Lung (tissue), 12 donors: Measurements from ENCODE around the gene ATG5. TPM values are rescaled to one million over a fixed set of nuclear protein-coding genes. Genes with fewer than 3 reads are reported as not detected.

Source experiments
- ATAC-seq: fragments of 200-7000 bp; cut with Tn5 transposase; one replicate; pipeline ENCODE4 v1.9.1; 2020; ENCODE audit warnings: moderate number of reproducible peaks; ENCODE audit not compliant: insufficient read depth, low FRiP score
- DNase-seq, 3 donors: peaks; one replicate each; pipeline ENCODE4 v3.0.0-alpha.2; 2013 to 2017
- H3K27ac ChIP-seq, 2 donors: one replicate each; pipeline ENCODE4 v1.5.1; 2013; ENCODE audit warnings: mild to moderate bottlenecking in 2 of 2, moderate library complexity in 2 of 2, control low read depth in 1 of 2, inconsistent platforms in 1 of 2, low read depth in 1 of 2, low read length in 1 of 2
- H3K27me3 ChIP-seq, 3 donors: one replicate each; pipeline ENCODE4 v1.5.1; 2013; ENCODE audit warnings: low read length in 2 of 3; ENCODE audit not compliant: control insufficient read depth in 3 of 3, insufficient read depth in 3 of 3
- H3K36me3 ChIP-seq, 4 donors: one replicate each; pipeline ENCODE4 v1.5.1; 2013; ENCODE audit warnings: low read length in 4 of 4, mild to moderate bottlenecking in 1 of 4, moderate library complexity in 1 of 4; ENCODE audit not compliant: control insufficient read depth in 4 of 4, insufficient read depth in 4 of 4
- H3K4me1 ChIP-seq, 5 donors: one replicate each; pipeline ENCODE4 v1.5.1; 2013; ENCODE audit warnings: low read length in 5 of 5, mild to moderate bottlenecking in 2 of 5, moderate library complexity in 1 of 5; ENCODE audit not compliant: control insufficient read depth in 5 of 5, insufficient read depth in 5 of 5
- H3K4me3 ChIP-seq: one replicate; pipeline ENCODE4 v1.5.1; 2013; ENCODE audit warnings: mild to moderate bottlenecking, control low read depth, moderate library complexity
- H3K9ac ChIP-seq, 2 donors: one replicate each; pipeline ENCODE4 v1.5.1; 2013; ENCODE audit warnings: low read length in 2 of 2, control low read depth in 1 of 2; ENCODE audit not compliant: insufficient read depth in 1 of 2
- H3K9me3 ChIP-seq, 4 donors: one replicate each; pipeline ENCODE4 v1.5.1; 2013; ENCODE audit warnings: low read length in 3 of 4, mild to moderate bottlenecking in 1 of 4, moderate library complexity in 1 of 4; ENCODE audit not compliant: control insufficient read depth in 4 of 4, insufficient read depth in 3 of 4
- WGBS, 2 donors: extraction: QIAGEN DNeasy Blood & Tissue Kit; methylation state at CpG; one replicate each; pipeline ENCODE4 v1.1.7; 2013; 5-methylcytosine and 5-hydroxymethylcytosine counted together
- polyA plus RNA-seq, 2 donors: library from polyadenylated mRNA; stranded (reverse); fragments of 200-250 nt; gene quantifications; one replicate each; pipeline ENCODE4 v1.2.1, GENCODE V29; 2013
- total RNA-seq, 2 donors: library from RNA; depleted of rRNA in 1 of 2; stranded (reverse); fragments of >200 nt in 1 of 2; gene quantifications; one replicate each; pipeline ENCODE4 v1.2.1, GENCODE V29; 2014 to 2021
- TF ChIP-seq, protein P1 (sequence below): IDR thresholded peaks from 2 replicates; pipeline ENCODE4 v1.5.1; 2012; ENCODE audit warnings: mild to moderate bottlenecking; ENCODE audit errors: control extremely low read depth, extremely low read depth
- donor health status: control.
- donor health status: control.
- donor health status: Bipolar disorder and iron deficiency.
- donor health status: healthy.
- donor health status: DM: yes; HTN: yes; CAD: no.

Gene ATG5
- total and polyA plus RNA-seq, 4 donors = 15.0 to 54.2 (median 22.3) TPM

DNA sequence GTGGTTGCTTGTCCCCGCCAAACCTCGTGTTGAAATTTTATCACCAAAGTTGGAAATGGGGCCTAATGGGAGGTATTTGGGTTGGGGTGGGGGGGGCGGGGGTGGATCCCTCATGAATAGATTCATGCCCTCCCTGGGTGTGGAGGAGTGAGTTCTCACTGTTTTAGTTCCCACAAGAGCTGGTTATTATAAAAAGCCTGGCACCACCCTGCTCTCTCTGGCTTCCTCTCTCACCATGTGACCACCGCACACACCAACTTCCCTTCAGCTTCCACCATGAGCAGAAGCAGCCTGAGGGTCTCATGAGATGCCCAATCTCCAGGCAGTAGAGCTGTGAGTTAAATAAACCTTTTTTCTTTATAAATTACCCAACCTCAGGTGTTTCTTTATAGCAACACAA, 128.1 kb downstream of the ATG5 start:
- no peak overlapping the region for H3K9ac ChIP-seq
- H3K9me3 ChIP-seq = no peaks in the 10 kb centered on the region
- no peaks in the 10 kb centered on the region for H3K27me3 ChIP-seq
- DNase-seq (no peak), ATAC-seq (no peak)
- H3K27ac ChIP-seq = no peak overlapping the region
- TF ChIP-seq, protein P1, sequence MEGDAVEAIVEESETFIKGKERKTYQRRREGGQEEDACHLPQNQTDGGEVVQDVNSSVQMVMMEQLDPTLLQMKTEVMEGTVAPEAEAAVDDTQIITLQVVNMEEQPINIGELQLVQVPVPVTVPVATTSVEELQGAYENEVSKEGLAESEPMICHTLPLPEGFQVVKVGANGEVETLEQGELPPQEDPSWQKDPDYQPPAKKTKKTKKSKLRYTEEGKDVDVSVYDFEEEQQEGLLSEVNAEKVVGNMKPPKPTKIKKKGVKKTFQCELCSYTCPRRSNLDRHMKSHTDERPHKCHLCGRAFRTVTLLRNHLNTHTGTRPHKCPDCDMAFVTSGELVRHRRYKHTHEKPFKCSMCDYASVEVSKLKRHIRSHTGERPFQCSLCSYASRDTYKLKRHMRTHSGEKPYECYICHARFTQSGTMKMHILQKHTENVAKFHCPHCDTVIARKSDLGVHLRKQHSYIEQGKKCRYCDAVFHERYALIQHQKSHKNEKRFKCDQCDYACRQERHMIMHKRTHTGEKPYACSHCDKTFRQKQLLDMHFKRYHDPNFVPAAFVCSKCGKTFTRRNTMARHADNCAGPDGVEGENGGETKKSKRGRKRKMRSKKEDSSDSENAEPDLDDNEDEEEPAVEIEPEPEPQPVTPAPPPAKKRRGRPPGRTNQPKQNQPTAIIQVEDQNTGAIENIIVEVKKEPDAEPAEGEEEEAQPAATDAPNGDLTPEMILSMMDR = no peak
- 79 to 85% methylated on average over 4 of the region's 4 CpGs for WGBS, 2 donors
- H3K4me1 ChIP-seq = no peaks in the 10 kb centered on the region
- H3K36me3 ChIP-seq = no peaks in the 10 kb centered on the region
- H3K4me3 ChIP-seq = no peak overlapping the region

DNA sequence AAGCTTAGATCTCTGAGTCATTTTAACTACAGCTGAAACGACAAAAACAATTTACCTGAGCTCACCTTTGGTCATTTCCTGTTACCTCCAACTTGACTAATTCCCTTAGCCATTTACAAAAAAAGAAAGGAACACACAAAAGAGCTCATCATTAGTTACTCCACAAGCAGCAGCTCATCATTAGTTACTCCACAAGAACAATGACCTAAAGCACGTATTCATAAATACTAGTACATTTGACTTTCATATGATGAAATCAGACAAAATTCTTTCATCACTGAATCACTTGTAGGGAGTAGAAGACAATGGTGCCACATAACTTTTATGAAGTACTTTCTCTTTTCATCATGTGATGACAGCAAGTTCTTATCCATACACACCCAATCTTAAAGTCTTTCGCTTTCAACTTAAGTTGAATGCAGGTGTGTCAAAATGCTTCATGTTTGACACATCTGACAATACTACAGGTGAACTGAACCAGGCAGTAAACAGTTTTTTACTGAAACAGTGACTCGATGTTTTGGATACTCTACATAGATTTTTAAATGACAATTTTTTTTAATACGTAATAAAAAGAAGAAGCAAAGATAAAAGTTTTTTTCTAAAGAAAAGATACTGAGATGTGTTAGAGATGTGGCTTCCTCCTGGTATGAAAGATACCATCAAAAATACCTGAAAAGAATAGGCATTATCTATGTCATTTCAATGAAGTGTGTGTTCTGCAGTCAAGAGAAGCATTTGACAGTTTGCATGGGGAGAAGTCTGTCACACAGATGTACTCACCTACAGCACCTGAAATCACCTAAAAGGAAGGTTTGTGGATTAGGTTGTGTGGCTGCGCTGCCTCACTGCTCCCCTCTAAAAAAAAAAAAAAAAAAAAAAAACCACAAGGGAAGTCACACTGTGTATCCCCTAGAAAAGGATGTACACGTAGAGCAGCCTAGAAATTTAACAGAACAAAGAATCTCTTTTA, 130.3 kb downstream of the ATG5 start:
- TF ChIP-seq, protein P1 = no peak

DNA sequence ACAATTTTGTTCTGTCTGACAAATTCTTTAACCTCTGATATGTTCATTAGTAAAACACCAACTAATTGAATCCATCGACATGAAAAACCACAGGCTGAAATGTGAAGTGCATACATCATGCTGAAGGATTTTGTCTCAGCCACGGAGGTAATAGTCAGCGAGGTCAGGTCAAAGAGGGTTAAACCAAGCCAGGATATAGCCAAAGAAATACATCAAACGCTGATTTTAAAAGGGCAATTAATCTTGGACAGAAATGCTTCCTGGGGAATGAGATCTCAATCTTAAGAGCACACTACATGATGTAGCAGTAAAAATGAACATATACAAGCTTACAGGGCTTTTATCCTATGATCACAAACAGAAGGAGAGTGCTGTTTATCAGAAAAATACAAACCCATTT, 132.7 kb downstream of the ATG5 start:
- H3K9ac ChIP-seq = no peak overlapping the region
- no peak for DNase-seq

More for the DNA sequence above, 130.3 kb downstream of the ATG5 start:
- Histone ChIP-seq H3K9ac (no peak overlapping the region), H3K4me1 (no peaks in the 10 kb centered on the region), H3K27ac (no peak overlapping the region), H3K4me3 (no peak overlapping the region), H3K36me3 (no peaks in the 10 kb centered on the region), H3K9me3 (no peaks in the 10 kb centered on the region), H3K27me3 (no peaks in the 10 kb centered on the region)
- WGBS, 2 donors = 79% methylated on average over 7 of the region's 7 CpGs
- ATAC-seq (no peak), DNase-seq (no peak)

More for the DNA sequence above, 132.7 kb downstream of the ATG5 start:
- 48 to 54% methylated on average over 4 of the region's 4 CpGs for WGBS, 2 donors
- H3K9me3 ChIP-seq = no peaks in the 10 kb centered on the region
- H3K36me3 ChIP-seq = no peaks in the 10 kb centered on the region
- no peak overlapping the region for H3K4me3 ChIP-seq
- TF ChIP-seq, protein P1 = no peak
- H3K4me1 ChIP-seq = no peaks in the 10 kb centered on the region
- no peak overlapping the region for H3K27ac ChIP-seq
- no peak for ATAC-seq
- no peaks in the 10 kb centered on the region for H3K27me3 ChIP-seq
